SK-N-SH (cell line): ENCODE data around the gene CLIC1. TPM values are rescaled to one million over a fixed set of nuclear protein-coding genes. Genes with fewer than 3 reads are reported as not detected.

Experiments
- CTCF ChIA-PET: fragments of 300-600, 350-600 bp; formaldehyde crosslinking; extraction: SDS; loops from one replicate; lab custom pipeline; 2021; lab: Yijun Ruan, JAX
- POLR2A ChIA-PET: fragments of 350-600 bp; sonication (Branson Sonifier 250); formaldehyde crosslinking; extraction: SDS; loops from one replicate; lab custom pipeline; 2020; ENCODE audit warnings: antibody characterized with exemption, inconsistent platforms; lab: Yijun Ruan, JAX
- DNase-seq: peaks from one replicate; pipeline ENCODE4 v3.0.0; 2012
- H2AFZ ChIP-seq: fragments of 200-600 bp; sonication (generic); 2 replicates; pipeline ENCODE4 v1.8.1; 2016; ENCODE audit warnings: antibody characterized with exemption, mild to moderate bottlenecking, low read depth
- H3F3A ChIP-seq: fragments of 200-600 bp; sonication (generic); replicated peaks from 2 replicates; pipeline ENCODE3; 2016; ENCODE audit warnings: antibody characterized with exemption, mild to moderate bottlenecking; ENCODE audit not compliant: insufficient read depth
- H3K27ac ChIP-seq, 2 experiments: fragments of 200-500 bp in 1 of 2; fragments of 200-600 bp in 1 of 2; sonication (Bioruptor generic) in 1 of 2; sonication (generic), shearing (Covaris generic) in 1 of 2; 2 replicates each; pipeline versions ENCODE4 v1.5.1 to v1.6.1; 2014 to 2016; ENCODE audit warnings: low read depth in 2 of 2, inconsistent platforms in 1 of 2, low read length in 1 of 2, mild to moderate bottlenecking in 1 of 2, mixed read lengths in 1 of 2
- H3K27me3 ChIP-seq: fragments of 200-600 bp; sonication (generic), shearing (Covaris generic); 2 replicates; pipeline ENCODE4 v1.6.1; 2016; ENCODE audit warnings: mixed run types; ENCODE audit not compliant: insufficient read depth
- H3K36me3 ChIP-seq, 2 experiments: fragments of 200-500 bp in 1 of 2; fragments of 200-600 bp in 1 of 2; sonication (Bioruptor generic) in 1 of 2; sonication (generic) in 1 of 2; replicated peaks in 1 of 2; 2 replicates each; pipeline versions ENCODE3 to v1.5.1; 2014 to 2016; ENCODE audit warnings: low read length in 1 of 2, mild to moderate bottlenecking in 1 of 2; ENCODE audit not compliant: insufficient read depth in 2 of 2, control insufficient read depth in 1 of 2
- H3K4me1 ChIP-seq, 2 experiments: fragments of 200-500 bp in 1 of 2; fragments of 200-600 bp in 1 of 2; sonication (Bioruptor generic) in 1 of 2; sonication (generic), shearing (Covaris generic) in 1 of 2; 2 replicates each; pipeline versions ENCODE4 v1.5.1 to v1.6.1; 2014 to 2016; ENCODE audit warnings: low read depth in 1 of 2, low read length in 1 of 2, mixed run types in 1 of 2; ENCODE audit not compliant: insufficient read depth in 2 of 2, control insufficient read depth in 1 of 2
- H3K4me2 ChIP-seq: fragments of 200-600 bp; sonication (generic), shearing (Covaris generic); 2 replicates; pipeline ENCODE4 v1.6.1; 2017; ENCODE audit warnings: mixed run types
- H3K4me3 ChIP-seq, 2 experiments: fragments of 200-500 bp in 1 of 2; fragments of 200-600 bp in 1 of 2; sonication (Bioruptor generic) in 1 of 2; sonication (generic), shearing (Covaris generic) in 1 of 2; 2 replicates each; pipeline versions ENCODE4 v1.5.1 to v1.8.1; 2014 to 2016; ENCODE audit warnings: low read depth in 2 of 2, inconsistent platforms in 1 of 2, low read length in 1 of 2, mild to moderate bottlenecking in 1 of 2, mixed read lengths in 1 of 2, moderate library complexity in 1 of 2
- H3K79me2 ChIP-seq: fragments of 200-600 bp; sonication (generic); 2 replicates; pipeline ENCODE4 v1.8.1; 2017; ENCODE audit warnings: mild to moderate bottlenecking; ENCODE audit not compliant: insufficient read depth
- H3K9ac ChIP-seq: fragments of 200-600 bp; sonication (generic); 2 replicates; pipeline ENCODE4 v1.6.1; 2017; ENCODE audit warnings: mixed run types
- H3K9me2 ChIP-seq: fragments of 200-600 bp; sonication (generic); 2 replicates; pipeline ENCODE4 v1.6.1; 2017; ENCODE audit warnings: mixed run types
- H3K9me3 ChIP-seq: fragments of 200-600 bp; sonication (generic); 2 replicates; pipeline ENCODE4 v1.6.1; 2017; ENCODE audit warnings: mixed run types, mild to moderate bottlenecking, moderate library complexity
- H4K20me1 ChIP-seq: fragments of 200-600 bp; sonication (generic); 2 replicates; pipeline ENCODE4 v1.6.1; 2017; ENCODE audit warnings: mild to moderate bottlenecking, mixed run types; ENCODE audit not compliant: insufficient read depth
- CHD2 ChIP-seq: fragments of 150-350 bp; IDR thresholded peaks from 2 replicates; pipeline ENCODE4 v1.6.1; 2018; ENCODE audit warnings: low read length; ENCODE audit not compliant: partially characterized antibody
- ELF1 ChIP-seq: IDR thresholded peaks from 2 replicates; pipeline ENCODE4 v1.4.0; 2012
- EP300 ChIP-seq, 2 experiments: IDR thresholded peaks; 2 replicates each; pipeline versions ENCODE4 v1.4.0 to v1.6.1; 2012; ENCODE audit warnings: borderline replicate concordance in 1 of 2, low read depth in 1 of 2, low read length in 1 of 2
- EZH2phosphoT487 ChIP-seq: fragments of 200-600 bp; sonication (generic); IDR thresholded peaks from 2 replicates; pipeline ENCODE4 v1.6.1; 2017; ENCODE audit warnings: low read depth, mixed run types, mild to moderate bottlenecking, antibody characterized with exemption, moderate library complexity, borderline replicate concordance
- FOXM1 ChIP-seq: IDR thresholded peaks from 2 replicates; pipeline ENCODE4 v1.4.0; 2012; ENCODE audit warnings: low read depth, mild to moderate bottlenecking
- GATA2 ChIP-seq: sonication (generic); formaldehyde crosslinking; IDR thresholded peaks from 2 replicates; pipeline ENCODE4 v1.5.0; 2020; ENCODE audit warnings: mild to moderate bottlenecking, missing genetic modification reagents
- IRF3 ChIP-seq: fragments of 150-350 bp; IDR thresholded peaks from 2 replicates; pipeline ENCODE4 v1.6.1; 2016; ENCODE audit warnings: mild to moderate bottlenecking, low read depth, low read length
- JUND ChIP-seq: IDR thresholded peaks from 2 replicates; pipeline ENCODE4 v1.4.0; 2012
- MAX ChIP-seq: IDR thresholded peaks from 2 replicates; pipeline ENCODE4 v1.4.0; 2012; ENCODE audit warnings: low read depth
- MEF2A ChIP-seq: IDR thresholded peaks from 2 replicates; pipeline ENCODE4 v1.4.0; 2012; ENCODE audit warnings: low read depth, borderline replicate concordance
- MXI1 ChIP-seq: IDR thresholded peaks from 2 replicates; pipeline ENCODE4 v1.6.1; 2012; ENCODE audit warnings: mild to moderate bottlenecking, low read depth, low read length, improper control_type of control experiment
- REST ChIP-seq: IDR thresholded peaks from 2 replicates; pipeline ENCODE4 v1.6.1; 2012; ENCODE audit warnings: mild to moderate bottlenecking, low read depth, low read length, moderate library complexity
- SMC3 ChIP-seq: IDR thresholded peaks from 2 replicates; pipeline ENCODE4 v1.6.1; 2012; ENCODE audit warnings: low read depth, low read length, improper control_type of control experiment
- TEAD4 ChIP-seq: IDR thresholded peaks from 2 replicates; pipeline ENCODE4 v1.4.0; 2012; ENCODE audit warnings: mild to moderate bottlenecking, borderline replicate concordance; ENCODE audit not compliant: insufficient read depth
- WGBS: methylation state at CpG from one replicate; pipeline ENCODE4 v1.1.6; 2017; ENCODE audit warnings: low lambda C conversion rate; 5-methylcytosine and 5-hydroxymethylcytosine counted together
- polyA plus RNA-seq, 3 experiments: library from polyadenylated mRNA; depleted of rRNA; stranded (reverse); fragments of >200 nt; gene quantifications; 2 replicates each; pipeline ENCODE4 v1.2.3, GENCODE V29; 2012
- TF ChIP-seq, protein P1 (sequence below): fragments of 150-350 bp; IDR thresholded peaks from 2 replicates; pipeline ENCODE4 v1.6.1; 2017; ENCODE audit warnings: antibody characterized with exemption, low read length, low read depth, borderline replicate concordance
- TF ChIP-seq, protein P2 (sequence below): IDR thresholded peaks from 2 replicates; pipeline ENCODE4 v1.4.0; 2012; ENCODE audit warnings: low read depth, borderline replicate concordance
- TF ChIP-seq, protein P3 (sequence below): IDR thresholded peaks from 2 replicates; pipeline ENCODE4; 2012

The CLIC1 gene
- polyA plus RNA-seq, 1 of the 3 experiments (the other 2 are of a cell fraction) = 520 TPM

- TF ChIP-seq EZH2phosphoT487 (no peak), MAX (no peak), SMC3 (no peak), MXI1 (no peak), FOXM1 (no peak)
Observed at GRCh38 chr6:31715022-31715958, 21.0 kb downstream of the CLIC1 start, which contains the start of gene LY6G6D (continued).

DNA sequence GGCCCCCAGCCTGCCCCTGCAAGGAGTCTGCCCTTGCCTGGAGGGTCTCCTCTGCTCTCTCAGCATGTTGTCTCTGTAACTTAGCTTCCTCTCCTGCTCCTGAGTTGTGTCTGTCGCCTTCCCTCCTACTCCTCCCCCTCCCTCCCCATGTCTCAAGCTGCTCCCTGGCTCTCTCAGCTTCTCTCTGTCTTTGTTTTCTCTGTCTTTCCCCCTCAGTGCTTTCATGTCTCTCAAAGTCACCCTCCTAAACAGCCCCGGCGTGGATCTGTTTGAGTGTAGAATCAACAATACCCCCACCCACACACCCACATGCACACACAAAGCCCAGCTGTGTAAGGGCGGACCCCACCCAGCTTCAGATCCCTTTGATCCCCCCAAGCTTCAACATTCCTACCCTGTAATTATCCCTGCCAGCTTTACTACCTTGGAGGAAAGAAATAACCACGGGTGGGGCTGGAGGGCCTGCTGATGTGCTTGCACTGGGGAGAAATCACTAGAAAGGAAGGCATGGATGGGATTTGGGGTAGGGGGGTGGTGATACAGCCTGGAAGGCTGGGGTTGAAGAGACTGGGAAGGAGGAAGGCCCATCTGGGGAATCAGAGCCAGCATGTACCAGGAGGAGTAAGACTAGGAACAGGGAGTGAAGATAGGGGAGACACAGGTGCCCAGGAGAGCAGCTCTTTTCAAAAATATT lies 22.2 kb downstream of the CLIC1 start:
- Histone ChIP-seq H2AFZ (no peak overlapping the region), H3K4me2 (no peak overlapping the region), H3K9me2 (no peaks in the 10 kb centered on the region), H3K79me2 (no peaks in the 10 kb centered on the region), H3K4me3 (no peak overlapping the region), H3K9ac (no peak overlapping the region), H3K36me3 (no peaks in the 10 kb centered on the region), H3F3A (peaks cover 3% of the 10 kb centered on the region), H3K27ac (no peak overlapping the region), H4K20me1 (no peaks in the 10 kb centered on the region), H3K27me3 (no peaks in the 10 kb centered on the region), H3K9me3 (no peaks in the 10 kb centered on the region), H3K4me1 (no peaks in the 10 kb centered on the region)
- 64% methylated on average over 5 of the region's 5 CpGs for WGBS
- TF ChIP-seq MEF2A (no peak), GATA2 (CRISPR knock-in tag) (no peak), CHD2 (no peak), ELF1 (no peak), MXI1 (no peak), IRF3 (no peak), SMC3 (no peak), TEAD4 (no peak), FOXM1 (no peak), JUND (no peak), EP300 (IDR thresholded peaks at IDR 0.05; ENCODE audit: borderline replicate concordance in 1 of 2, low read depth in 1 of 2, low read length in 1 of 2) (no peak), REST (no peak)
- TF ChIP-seq, protein P1, sequence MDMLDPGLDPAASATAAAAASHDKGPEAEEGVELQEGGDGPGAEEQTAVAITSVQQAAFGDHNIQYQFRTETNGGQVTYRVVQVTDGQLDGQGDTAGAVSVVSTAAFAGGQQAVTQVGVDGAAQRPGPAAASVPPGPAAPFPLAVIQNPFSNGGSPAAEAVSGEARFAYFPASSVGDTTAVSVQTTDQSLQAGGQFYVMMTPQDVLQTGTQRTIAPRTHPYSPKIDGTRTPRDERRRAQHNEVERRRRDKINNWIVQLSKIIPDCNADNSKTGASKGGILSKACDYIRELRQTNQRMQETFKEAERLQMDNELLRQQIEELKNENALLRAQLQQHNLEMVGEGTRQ = no peak
- TF ChIP-seq, protein P2, sequence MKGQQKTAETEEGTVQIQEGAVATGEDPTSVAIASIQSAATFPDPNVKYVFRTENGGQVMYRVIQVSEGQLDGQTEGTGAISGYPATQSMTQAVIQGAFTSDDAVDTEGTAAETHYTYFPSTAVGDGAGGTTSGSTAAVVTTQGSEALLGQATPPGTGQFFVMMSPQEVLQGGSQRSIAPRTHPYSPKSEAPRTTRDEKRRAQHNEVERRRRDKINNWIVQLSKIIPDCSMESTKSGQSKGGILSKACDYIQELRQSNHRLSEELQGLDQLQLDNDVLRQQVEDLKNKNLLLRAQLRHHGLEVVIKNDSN = no peak
- TF ChIP-seq, protein P3, sequence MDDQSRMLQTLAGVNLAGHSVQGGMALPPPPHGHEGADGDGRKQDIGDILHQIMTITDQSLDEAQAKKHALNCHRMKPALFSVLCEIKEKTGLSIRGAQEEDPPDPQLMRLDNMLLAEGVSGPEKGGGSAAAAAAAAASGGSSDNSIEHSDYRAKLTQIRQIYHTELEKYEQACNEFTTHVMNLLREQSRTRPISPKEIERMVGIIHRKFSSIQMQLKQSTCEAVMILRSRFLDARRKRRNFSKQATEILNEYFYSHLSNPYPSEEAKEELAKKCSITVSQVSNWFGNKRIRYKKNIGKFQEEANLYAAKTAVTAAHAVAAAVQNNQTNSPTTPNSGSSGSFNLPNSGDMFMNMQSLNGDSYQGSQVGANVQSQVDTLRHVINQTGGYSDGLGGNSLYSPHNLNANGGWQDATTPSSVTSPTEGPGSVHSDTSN = no peak
- ChIA-PET POLR2A (no interaction called here), CTCF (interaction anchor here (1.1 to 1.5 kb wide), 4 partner anchors 10 to 77 kb away, joined by 3 to 4 read pairs (median 3); no protein-coding TSS in a partner anchor)
- DNase-seq = no peak
